ENCODE measurements around the gene WDR86.

WDR86 gene

GRCh38 chr7:151371266-151371665, 38.6 kb downstream of the WDR86 start:
- Histone ChIP-seq H3K27me3 (ENCODE audit: insufficient read depth, low read length, poor library complexity, severe bottlenecking) (no peaks in the 10 kb centered on the region), H3K36me3 (ENCODE audit: insufficient read depth, low read length) (peaks cover 31% of the 10 kb centered on the region; the same call in 1 of the 2 replicates), H3K9me2 (replicated peaks; ENCODE audit: low read depth, low read length) (no peaks in the 10 kb centered on the region), H2AFZ (ENCODE audit: low read length) (no peak overlapping the region), H3K79me2 (ENCODE audit: insufficient read depth, low read length) (no peaks in the 10 kb centered on the region), H3K4me1 (ENCODE audit: insufficient read depth, low read length, poor library complexity, severe bottlenecking) (no peaks in the 10 kb centered on the region), H3K9ac (ENCODE audit: low read depth, low read length, poor library complexity, severe bottlenecking) (no peak overlapping the region), H3K9me3 (ENCODE audit: insufficient read depth, low read depth, low read length) (no peaks in the 10 kb centered on the region), H3K4me2 (ENCODE audit: low read depth, low read length, poor library complexity, severe bottlenecking) (no peak overlapping the region), H4K20me1 (ENCODE audit: insufficient read depth, low read length, poor library complexity, severe bottlenecking) (no peaks in the 10 kb centered on the region), H3K4me3 (ENCODE audit: low read length, poor library complexity, severe bottlenecking) (no peak overlapping the region), H3F3A (ENCODE audit: low read depth) (no peaks in the 10 kb centered on the region)
- TF ChIP-seq CTCF (conservative IDR thresholded peaks at IDR 0.05; ENCODE audit: low read length) (no peak), EZH2phosphoT487 (IDR thresholded peaks at IDR 0.05; ENCODE audit: borderline replicate concordance) (no peak)

DNA sequence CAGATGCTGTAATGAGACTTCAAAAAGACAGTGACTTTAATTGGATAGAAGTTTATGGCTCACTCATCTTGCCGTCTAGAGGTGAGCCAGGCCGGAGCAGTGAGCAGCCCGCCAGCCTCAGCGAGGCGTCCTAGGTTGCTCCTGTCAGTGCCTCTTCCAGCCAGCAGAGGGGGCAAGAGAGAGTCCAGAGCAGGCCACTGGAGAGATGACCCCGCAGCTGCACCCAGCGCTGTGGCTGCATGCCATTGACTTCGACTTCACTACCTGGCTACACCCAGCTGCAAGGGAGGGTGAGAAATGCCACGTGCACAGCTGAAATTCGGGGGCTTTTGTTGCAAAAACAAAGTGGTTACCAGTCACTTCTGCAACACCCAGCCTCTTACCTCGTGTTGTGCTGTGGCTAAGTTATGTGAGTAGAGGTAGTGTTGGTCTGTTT, 41.7 kb downstream of the WDR86 start:
- Histone ChIP-seq H3K36me3 (ENCODE audit: insufficient read depth, low read length) (peaks cover 12% of the 10 kb centered on the region; the same call in 1 of the 2 replicates), H3K79me2 (ENCODE audit: insufficient read depth, low read length) (no peaks in the 10 kb centered on the region), H3K4me3 (ENCODE audit: low read length, poor library complexity, severe bottlenecking) (no peak overlapping the region), H3F3A (ENCODE audit: low read depth) (no peaks in the 10 kb centered on the region), H3K27me3 (ENCODE audit: insufficient read depth, low read length, poor library complexity, severe bottlenecking) (no peaks in the 10 kb centered on the region), H3K4me2 (ENCODE audit: low read depth, low read length, poor library complexity, severe bottlenecking) (no peak overlapping the region), H3K9me2 (replicated peaks; ENCODE audit: low read depth, low read length) (no peaks in the 10 kb centered on the region), H2AFZ (ENCODE audit: low read length) (no peak overlapping the region), H3K9ac (ENCODE audit: low read depth, low read length, poor library complexity, severe bottlenecking) (no peak overlapping the region), H4K20me1 (ENCODE audit: insufficient read depth, low read length, poor library complexity, severe bottlenecking) (no peaks in the 10 kb centered on the region), H3K9me3 (ENCODE audit: insufficient read depth, low read depth, low read length) (no peaks in the 10 kb centered on the region), H3K4me1 (ENCODE audit: insufficient read depth, low read length, poor library complexity, severe bottlenecking) (no peaks in the 10 kb centered on the region)
- TF ChIP-seq CTCF (conservative IDR thresholded peaks at IDR 0.05; ENCODE audit: low read length) = peak; percentile 80
- no peak for TF ChIP-seq EZH2phosphoT487 (IDR thresholded peaks at IDR 0.05; ENCODE audit: borderline replicate concordance)

DNA sequence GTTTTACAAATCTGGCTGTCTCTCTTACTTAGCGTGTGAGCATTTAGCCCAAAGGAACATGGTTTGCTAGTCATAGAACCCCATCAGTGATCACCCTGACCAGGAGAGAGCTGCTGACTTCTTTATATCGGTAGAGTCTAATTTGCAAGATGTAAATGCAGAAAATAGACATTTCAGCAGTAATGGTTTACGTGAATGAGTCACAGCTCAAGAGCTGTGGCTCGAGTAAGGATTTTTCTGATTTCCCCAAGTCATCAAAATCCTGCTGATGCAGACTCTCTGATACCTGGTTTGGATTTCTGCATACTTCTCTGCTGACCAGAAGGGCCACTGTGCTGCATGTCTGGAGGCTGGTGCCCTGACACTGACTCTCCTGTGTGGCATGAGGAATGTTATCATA, 42.6 kb downstream of the WDR86 start:
- no peak overlapping the region for H3K4me2 ChIP-seq (ENCODE audit: low read depth, low read length, poor library complexity, severe bottlenecking)
- H3F3A ChIP-seq (ENCODE audit: low read depth) = no peaks in the 10 kb centered on the region

More for the DNA sequence above, 42.6 kb downstream of the WDR86 start:
- H3K79me2 ChIP-seq (ENCODE audit: insufficient read depth, low read length) = no peaks in the 10 kb centered on the region
- no peak overlapping the region for H2AFZ ChIP-seq (ENCODE audit: low read length)
- H3K9me2 ChIP-seq (replicated peaks; ENCODE audit: low read depth, low read length) = no peaks in the 10 kb centered on the region
- H3K27me3 ChIP-seq (ENCODE audit: insufficient read depth, low read length, poor library complexity, severe bottlenecking) = no peaks in the 10 kb centered on the region
- TF ChIP-seq CTCF (conservative IDR thresholded peaks at IDR 0.05; ENCODE audit: low read length) (no peak), EZH2phosphoT487 (IDR thresholded peaks at IDR 0.05; ENCODE audit: borderline replicate concordance) (no peak)
- no peaks in the 10 kb centered on the region for H3K9me3 ChIP-seq (ENCODE audit: insufficient read depth, low read depth, low read length)
- H3K9ac ChIP-seq (ENCODE audit: low read depth, low read length, poor library complexity, severe bottlenecking) = no peak overlapping the region
- no peak overlapping the region for H3K4me3 ChIP-seq (ENCODE audit: low read length, poor library complexity, severe bottlenecking)
- no peaks in the 10 kb centered on the region for H4K20me1 ChIP-seq (ENCODE audit: insufficient read depth, low read length, poor library complexity, severe bottlenecking)
- no peaks in the 10 kb centered on the region for H3K4me1 ChIP-seq (ENCODE audit: insufficient read depth, low read length, poor library complexity, severe bottlenecking)
- peaks cover 21% of the 10 kb centered on the region; the same call in 1 of the 2 replicates for H3K36me3 ChIP-seq (ENCODE audit: insufficient read depth, low read length)
